Measurements from ENCODE around the gene ARL8A.
"Not testable (repeated sequence)": the region's sequence is repeated elsewhere in the genome, so short reads cannot be mapped to it uniquely, and the experiment has no call there.

ARL8A gene

GRCh38 chr1:202172015-202172355 is 27.4 kb upstream of the ARL8A start:
- no peak for DNase-seq

DNA sequence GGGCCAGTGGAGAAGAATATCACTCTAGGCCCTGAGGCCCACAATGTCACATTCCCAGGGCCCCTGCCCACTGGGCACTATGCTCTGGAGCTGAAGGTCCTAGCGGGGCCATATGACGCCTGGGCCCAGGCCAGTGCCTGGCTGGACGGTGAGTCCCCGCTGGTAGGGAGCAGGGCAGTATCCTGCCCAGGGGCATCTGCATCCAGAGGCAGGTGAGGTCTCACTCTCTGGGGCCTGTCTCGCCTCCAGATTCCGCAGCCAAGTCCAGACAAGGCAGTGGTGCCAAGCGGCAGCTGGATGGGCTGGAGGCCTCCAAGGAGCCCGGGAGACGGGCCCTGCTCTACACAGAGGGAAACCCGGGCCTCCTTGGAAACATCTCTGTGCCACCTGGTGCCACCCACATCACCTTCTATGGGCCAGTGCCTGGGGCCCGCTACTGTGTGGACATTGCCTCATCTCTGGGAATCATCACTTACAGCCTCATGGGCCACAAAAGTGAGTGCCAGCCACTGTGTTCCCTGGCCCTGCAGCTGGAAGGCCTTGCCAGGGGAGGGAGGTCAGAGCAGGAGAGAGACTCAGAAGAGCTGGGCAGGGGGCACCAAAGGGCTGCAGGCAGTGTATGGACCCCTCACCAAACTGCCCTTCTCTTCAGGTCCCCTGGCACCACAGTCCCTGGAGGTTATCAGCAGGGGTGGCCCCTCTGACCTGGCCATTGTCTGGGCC is 26.9 kb upstream of the ARL8A start:
- no peak for DNase-seq

- DNase-seq = no peak
Observed at GRCh38 chr1:202170726-202171125, 26.2 kb upstream of the ARL8A start.

GRCh38 chr1:202168861-202169260 is 24.3 kb upstream of the ARL8A start:
- DNase-seq = no peak

- no peak for DNase-seq
Observed at GRCh38 chr1:202167708-202168415, 23.3 kb upstream of the ARL8A start.

DNA sequence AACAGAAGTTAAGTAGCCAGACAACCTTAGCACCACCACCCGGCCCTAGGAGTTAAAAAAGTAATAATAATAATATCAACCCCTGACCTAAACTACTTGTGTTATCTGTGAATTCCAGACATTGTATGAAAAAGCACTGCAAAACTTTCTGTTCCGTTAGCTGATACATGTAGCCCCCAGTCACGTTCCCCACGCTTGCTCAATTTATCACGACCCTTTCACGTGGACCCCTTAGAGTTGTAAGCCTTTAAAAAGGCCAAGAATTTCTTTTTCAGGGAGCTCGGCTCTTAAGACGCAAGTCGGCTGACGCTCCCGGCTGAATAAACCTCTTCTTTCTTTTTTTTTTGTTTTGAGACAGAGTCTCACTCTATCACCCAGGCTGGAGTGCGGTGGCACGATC is 22.5 kb upstream of the ARL8A start:
- not testable (repeated sequence) for DNase-seq

DNA sequence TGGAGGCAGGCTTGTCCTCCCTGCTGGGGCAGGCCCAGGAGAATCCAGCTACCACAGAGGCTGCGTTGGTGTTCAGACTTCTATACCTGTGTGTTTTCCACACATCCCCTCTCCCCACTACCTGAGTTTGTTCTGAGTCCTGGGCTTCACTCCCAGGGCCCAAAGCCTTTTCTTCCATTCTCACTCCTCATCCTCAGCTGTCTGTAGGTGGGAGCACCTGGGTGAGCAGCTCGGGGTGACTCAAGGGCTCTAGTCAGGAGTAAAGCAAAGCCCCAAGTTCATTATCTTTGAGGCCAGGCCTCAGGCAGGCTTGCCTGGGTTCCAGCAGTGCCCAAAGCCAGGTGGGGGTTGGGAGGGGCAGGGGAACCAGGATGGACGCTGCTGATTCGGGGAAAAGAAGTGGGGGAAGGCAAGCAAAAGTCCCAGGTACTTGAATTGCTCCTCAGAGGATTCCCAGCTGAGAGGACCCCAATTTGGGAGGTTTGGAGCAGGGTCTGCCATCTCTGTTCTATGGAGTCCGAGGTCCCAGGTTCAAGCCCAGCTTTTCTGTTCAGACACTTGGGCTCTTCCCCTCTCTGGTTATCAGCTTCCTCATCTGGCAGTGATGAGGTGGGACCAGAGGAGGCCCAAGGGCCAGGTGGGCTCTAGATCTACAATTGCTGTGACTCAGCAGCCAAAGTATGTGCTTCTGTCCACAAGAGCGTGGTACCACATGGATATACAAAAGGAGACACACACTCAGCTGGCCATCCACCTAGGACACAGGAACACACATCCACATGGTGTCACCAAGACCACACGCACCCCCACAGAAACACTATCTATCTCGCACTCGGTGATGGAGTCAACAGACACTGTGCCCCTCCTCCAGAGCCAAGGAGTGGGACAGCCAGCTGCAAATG is 21.7 kb upstream of the ARL8A start:
- no peak for DNase-seq

DNA sequence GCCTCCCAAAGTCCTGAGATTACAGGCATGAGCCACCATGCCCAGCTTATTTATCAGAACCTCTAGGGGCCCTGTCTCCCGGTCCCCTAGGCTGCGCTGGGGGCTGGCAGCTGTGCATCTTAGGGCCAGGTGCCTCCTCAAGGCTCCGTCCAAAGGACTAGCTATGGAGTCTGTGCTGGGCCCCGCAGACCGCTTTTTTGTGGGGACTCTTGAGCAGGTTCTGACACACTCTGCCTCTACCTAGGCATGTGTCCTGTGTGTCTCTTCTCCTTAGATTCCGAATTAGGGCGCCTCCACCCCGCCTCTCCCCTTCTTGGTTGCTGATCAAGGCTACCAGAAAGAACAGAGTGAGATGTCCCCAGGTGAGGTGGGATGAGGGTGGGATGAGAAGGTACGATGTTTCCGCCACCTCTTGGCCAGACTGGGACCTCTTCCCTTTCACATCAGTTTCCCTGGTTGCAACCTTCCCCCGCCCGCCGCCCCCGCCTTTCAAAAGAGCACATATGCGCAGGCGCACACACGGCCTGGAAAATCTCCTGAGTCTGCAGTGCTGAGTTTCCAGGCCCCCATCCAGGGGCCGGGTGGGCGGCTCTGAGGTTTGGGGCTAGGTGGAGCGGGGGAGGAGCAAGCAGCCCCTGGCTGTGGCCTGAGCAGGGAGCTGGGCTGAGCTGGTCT is 20.9 kb upstream of the ARL8A start:
- no peak for DNase-seq

GRCh38 chr1:202164271-202165037 is 19.9 kb upstream of the ARL8A start:
- DNase-seq = peak; percentile 76

DNA sequence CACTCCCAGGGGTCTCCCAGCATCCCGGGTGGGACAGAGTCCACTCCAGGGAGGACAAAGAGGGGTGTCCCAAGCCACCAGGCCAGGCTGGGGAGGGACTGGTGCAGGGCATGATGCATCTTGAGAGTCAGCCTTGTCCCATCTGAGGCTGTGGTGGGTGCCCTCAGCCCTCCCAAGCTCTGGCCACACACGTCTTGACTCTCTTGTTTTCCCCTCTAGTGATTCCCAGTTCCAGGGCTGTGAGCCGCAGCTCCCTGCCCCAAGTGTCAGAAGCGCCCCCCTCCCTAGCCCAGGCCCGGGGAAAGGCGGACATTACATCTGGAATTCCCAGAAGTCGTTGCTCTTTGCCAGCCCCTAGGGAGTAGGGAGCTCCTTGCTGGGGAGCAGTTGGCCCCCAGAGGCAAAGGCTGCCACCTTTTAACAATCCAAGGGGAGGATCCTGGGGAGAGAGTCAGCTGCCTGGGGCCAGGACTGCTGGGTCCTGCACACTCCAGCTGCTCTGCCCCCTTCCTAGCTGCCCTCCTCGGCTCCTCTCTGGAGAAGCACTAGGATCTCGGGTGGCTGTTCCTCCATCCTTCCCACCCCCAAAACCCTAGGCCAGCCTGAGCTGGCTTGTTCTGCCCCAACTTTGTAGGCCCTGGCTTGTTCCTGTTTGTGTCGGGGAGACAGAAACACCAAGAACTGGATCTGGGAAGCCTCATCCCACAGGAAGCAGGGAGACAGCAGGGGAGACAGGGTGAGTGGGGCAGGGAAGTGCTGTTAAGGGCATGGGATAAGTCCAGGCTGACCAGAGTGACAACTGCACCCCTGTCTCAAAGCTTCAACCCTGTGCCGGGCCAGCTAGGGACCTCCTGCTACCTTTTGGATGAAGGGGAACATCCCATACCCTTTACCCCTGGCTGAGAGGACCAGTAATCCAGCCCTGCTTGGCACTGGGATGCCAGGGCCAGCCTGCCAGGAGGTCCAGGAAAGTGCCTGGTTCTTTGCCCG is 19.0 kb upstream of the ARL8A start:
- no peak for DNase-seq

DNA sequence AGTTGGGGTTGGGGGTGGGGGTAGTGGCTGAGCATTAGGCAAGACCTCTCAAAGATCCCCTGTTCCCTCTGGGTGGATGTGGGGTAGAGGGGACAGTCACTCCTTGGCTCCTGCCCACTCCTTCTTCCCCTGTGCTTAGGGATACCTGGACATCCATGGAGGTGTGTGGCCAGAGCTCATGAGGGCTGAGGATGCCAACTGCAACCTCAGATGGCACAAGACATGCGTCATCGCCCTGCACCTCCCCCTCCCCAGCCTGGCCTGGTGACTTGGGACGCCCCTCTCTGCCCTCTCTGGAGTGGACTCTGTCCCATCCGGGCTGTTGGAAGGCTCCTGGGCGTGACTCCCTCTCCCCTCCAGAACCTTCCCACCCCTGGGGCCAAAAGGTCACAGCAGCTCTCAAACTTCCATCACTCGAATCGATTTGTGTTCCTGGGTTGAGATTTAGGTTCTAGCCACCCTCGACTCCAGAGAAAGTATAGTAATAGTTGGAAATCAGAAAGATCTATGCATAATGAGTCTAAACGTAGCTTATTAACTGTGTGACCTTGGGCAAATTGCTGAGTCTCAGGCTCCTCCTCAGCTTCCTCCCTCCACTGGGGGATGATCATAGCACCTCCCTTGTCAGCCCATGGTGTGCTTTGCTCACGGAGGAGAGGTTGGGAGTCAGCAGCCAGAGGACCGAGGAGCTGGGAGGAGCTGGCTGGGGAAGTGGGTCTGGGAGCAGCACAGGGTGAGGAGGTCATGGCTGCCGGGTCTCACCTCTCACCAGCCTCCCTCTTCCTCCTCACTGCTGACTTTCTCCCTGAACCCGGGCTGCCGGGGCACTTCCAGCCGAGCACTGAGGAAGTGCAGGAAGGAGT is 18.1 kb upstream of the ARL8A start:
- no peak for DNase-seq

DNA sequence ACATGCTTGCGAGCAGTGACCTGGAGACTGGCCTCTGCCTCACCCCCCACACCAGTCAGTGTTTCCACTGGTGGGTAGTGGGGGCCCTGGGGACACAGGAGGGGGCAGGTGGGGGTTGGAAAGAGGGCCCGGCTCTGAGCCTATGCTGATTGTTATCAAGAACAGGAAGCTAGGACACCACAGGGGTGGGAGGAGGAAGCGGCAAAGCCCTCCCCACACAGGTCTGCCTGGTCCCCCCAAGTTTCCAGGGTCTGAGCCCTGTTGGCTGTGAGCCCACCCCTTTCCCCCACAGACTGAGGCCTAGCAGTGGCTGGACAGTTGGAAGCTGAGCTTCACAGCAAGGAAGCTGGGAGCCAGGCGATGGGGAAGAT is 17.5 kb upstream of the ARL8A start:
- DNase-seq = peak; percentile 51

- no peak for DNase-seq
Observed at GRCh38 chr1:202161151-202162046, 16.9 kb upstream of the ARL8A start.

- peak; percentile 79 for DNase-seq
Observed at GRCh38 chr1:202160377-202160940, 15.9 kb upstream of the ARL8A start, which contains the start of gene PTPN7. PTPN7 (minus strand) TSS chr1:202160602; CDS start chr1:202159402, 1,200 bp downstream.

- DNase-seq = peak; percentile 55
Observed at GRCh38 chr1:202159534-202160371, 15.2 kb upstream of the ARL8A start.

DNA sequence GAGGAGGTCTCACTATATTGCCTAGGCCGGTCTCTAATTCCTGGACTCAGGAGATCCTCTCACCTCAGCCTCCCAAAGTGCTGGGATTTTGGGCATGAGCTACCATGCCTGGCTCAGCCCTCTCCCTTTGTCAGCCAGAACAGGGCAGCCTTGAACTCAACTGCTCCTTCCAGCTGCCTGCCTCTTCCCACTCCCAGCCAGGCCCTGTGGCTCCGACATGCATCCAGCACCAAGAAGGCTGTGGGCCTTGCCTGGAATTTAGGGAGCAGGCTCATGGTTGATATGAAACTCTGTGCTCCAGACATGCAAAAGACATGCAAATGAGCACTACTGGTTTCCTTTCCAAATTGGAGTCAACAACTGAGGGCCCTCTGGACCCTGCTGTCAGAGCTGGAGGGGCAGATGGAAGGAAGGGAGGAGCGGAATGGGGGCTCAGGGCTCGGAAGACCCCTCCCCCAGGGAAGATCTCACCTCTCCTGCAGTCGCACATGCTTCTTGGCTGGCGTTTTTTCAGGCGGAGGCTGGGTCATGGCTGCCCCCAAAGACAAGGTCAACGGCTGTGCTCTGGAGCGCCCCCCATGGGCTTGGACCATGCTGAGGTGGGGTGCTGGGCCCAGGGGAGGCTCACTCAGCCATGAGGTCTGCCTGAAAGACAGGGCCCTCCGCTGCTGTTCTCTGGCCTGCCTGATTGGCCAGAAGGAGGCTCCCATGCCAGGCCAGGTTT is 14.4 kb upstream of the ARL8A start:
- no peak for DNase-seq

GRCh38 chr1:202157945-202158344 is 13.4 kb upstream of the ARL8A start:
- no peak for DNase-seq

Measured in activated gamma-delta T cell treated with Interleukin-2 at 50 U/mL for 16 hours (primary cell).